GM12875 (cell line): ENCODE data around the gene TENT4B.

ENCODE experiments used
- H3K4me3 ChIP-seq: one replicate; pipeline ENCODE4 v1.5.1; 2011; ENCODE audit warnings: low read depth, low read length, control low read depth
- CTCF ChIP-seq: IDR thresholded peaks from 2 replicates; pipeline ENCODE4 v1.5.1; 2011; ENCODE audit warnings: low read depth, mild to moderate bottlenecking, control low read depth, inconsistent platforms, low read length, moderate library complexity, borderline replicate concordance; ENCODE audit not compliant: insufficient read depth

Gene TENT4B

DNA sequence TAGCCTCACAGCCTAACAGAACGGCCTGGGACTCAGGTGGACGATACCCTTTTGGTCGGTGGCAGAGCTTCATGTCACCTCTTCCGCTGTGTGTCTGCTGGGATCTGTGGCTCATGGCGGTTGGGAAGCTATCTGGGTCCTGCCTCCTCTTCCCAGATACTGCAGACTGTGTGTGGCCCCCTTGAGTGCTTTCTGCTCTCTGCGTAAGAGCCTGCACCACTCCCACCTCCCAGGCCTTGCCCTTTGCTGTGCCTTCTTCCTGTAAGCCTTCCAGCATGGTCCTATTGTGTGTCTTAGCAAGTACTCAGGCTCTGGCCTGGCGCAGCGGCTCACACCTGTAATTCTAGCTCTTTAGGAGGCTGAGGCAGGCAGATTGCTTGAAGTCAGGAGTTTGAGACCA is 95.7 kb downstream of the TENT4B start:
- no peak overlapping the region for H3K4me3 ChIP-seq
- TF ChIP-seq CTCF: no peak

- no peak overlapping the region for H3K4me3 ChIP-seq
- no peak for TF ChIP-seq CTCF
Measured at GRCh38 chr16:50251375-50252081, 98.4 kb downstream of the TENT4B start.

- TF ChIP-seq CTCF: no peak
- H3K4me3 ChIP-seq: no peak overlapping the region
Measured at GRCh38 chr16:50252082-50252611, 99.0 kb downstream of the TENT4B start.

- TF ChIP-seq CTCF: no peak
- H3K4me3 ChIP-seq: no peak overlapping the region
Measured at GRCh38 chr16:50252874-50253513, 99.9 kb downstream of the TENT4B start.

GRCh38 chr16:50253514-50253910 is 100.4 kb downstream of the TENT4B start:
- TF ChIP-seq CTCF: no peak
- no peak overlapping the region for H3K4me3 ChIP-seq

GRCh38 chr16:50254072-50254471 is 101.0 kb downstream of the TENT4B start:
- no peak overlapping the region for H3K4me3 ChIP-seq
- TF ChIP-seq CTCF: no peak

GRCh38 chr16:50255538-50255937 is 102.4 kb downstream of the TENT4B start:
- no peak for TF ChIP-seq CTCF
- no peak overlapping the region for H3K4me3 ChIP-seq
